Brain pericyte (primary cell): Measurements from ENCODE around the gene LIN28A.
A peak's percentile ranks its signal among the peaks of the same experiment; 100 is the strongest.
"Not testable (repeated sequence)": the region's sequence is repeated elsewhere in the genome, so short reads cannot be mapped to it uniquely, and the experiment has no call there.

ENCODE experiments used
- DNase-seq: peaks from one replicate; pipeline ENCODE4 v3.0.0-alpha.2; 2012; ENCODE audit warnings: low read depth, low spot score

Gene LIN28A, protein sequence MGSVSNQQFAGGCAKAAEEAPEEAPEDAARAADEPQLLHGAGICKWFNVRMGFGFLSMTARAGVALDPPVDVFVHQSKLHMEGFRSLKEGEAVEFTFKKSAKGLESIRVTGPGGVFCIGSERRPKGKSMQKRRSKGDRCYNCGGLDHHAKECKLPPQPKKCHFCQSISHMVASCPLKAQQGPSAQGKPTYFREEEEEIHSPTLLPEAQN

DNA sequence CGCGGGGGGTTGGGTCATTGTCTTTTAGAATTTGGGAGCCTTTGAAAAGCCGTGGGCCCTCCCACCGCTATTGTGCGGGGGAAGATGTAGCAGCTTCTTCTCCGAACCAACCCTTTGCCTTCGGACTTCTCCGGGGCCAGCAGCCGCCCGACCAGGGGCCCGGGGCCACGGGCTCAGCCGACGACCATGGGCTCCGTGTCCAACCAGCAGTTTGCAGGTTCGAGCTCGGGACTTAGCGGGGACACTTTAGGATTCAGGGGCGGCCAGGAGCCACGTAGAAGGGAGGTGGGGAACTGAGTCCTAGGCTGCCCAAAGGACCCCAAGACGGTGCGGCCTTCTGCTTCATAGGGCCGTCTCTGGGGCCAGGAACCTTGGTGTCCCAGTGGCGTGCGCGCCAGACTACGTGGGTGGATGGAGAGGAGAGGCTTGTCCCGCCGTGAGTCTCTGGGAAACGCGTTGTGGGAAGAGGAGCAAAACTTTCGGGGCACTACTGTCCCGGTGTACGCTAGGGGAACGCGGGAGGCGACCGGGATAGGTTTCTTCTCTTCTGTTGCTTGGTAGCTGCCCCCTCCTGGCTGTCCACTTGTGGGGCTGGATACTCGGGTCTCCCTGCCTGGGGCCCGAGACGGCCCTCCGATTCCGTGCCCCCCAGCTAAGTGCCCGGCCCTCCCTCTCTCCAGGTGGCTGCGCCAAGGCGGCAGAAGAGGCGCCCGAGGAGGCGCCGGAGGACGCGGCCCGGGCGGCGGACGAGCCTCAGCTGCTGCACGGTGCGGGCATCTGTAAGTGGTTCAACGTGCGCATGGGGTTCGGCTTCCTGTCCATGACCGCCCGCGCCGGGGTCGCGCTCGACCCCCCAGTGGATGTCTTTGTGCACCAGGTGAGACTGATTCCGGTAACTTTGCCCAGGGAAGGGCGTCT, at the start of gene LIN28A:
LIN28A (plus strand) TSS at position 112 of the 918 bp plus-strand sequence; CDS start at position 187, 75 bp downstream.
- no peak for DNase-seq

DNA sequence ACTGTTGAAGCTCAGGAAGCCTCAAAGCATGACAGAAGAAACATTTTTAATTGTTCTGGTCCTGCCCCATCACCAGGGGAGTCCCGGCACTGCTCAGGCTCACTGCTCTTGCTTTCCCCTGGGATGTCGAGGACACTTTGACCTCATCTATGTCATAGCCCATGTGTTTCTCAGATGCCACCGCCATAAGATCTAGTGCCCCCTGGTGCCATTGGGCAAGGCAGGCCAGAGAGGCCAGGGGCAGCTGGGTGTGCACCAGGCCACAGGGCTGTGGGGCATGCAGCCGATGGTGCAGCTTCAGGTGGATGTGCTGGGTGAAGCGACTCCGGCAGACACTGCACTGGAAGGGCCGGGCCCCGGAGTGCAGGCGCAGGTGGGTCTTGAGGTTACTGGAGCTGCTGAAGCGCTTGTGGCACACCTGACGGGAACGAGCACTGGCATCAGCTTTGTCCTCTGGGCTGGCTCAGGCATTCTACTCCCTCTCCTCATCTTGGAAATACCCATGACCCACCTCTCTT, 49.0 kb upstream of the LIN28A start:
- DNase-seq: no peak

DNA sequence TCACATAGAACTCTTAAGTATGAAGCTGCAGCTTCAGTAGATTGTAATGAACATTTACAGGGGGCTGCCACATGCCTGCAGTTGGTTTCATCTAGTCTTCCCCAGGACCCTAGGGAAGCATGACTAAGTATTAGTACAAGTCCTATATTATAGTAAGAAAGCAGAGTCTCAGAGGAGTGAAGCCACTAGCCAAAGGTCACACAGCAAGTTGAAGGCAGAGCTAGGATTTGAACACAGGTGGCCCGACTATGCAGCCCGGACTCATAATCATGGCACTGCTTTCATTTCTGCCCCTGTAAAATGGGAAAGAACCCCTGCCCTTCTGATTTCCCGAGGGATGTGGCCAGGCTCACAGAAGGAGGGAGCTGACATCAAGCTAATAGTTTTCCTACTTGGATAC, 48.3 kb upstream of the LIN28A start:
- DNase-seq: no peak

DNA sequence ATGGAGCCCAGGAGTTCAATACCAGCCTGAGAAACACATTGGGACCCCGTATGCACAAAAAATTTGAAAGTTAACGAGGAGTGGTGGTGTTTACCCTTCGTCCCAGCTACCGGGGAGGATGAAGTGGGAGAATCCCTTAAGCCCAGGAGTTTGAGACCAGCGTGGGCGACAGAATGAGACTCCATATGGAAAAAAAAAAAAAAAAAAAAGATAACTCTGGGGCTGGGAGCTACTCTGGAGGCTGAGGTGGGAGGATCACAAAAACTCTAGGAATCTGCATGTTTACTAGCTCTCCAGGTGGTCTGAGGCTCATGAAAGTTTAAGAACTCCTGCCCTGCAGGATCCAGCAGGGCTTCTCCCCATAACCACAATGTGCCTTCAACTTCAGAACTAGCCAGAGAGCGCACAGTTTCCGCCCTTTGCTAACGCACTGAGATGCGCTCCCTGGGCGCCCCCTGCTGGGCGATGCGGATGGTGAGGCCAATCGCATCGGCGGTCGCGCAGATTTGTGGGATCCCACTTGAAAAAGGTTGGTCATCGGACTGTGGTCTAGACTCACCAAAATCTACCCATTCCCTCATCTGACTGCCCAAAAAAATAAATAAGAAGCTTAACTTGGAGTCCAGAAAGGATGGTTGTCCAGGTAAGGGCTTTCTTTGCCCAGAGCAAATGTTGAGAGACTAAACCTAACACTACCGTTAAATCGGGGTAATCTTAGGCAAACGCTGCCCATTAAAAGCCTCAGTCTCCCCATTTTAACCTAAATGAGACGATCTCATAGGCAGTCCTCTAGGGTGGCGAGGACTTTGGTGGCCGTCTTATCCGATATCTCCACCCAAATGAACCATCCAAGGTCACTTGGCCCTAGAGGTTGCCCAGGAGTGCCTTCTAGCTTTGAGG, 46.8 kb upstream of the LIN28A start:
- DNase-seq: no peak

DNA sequence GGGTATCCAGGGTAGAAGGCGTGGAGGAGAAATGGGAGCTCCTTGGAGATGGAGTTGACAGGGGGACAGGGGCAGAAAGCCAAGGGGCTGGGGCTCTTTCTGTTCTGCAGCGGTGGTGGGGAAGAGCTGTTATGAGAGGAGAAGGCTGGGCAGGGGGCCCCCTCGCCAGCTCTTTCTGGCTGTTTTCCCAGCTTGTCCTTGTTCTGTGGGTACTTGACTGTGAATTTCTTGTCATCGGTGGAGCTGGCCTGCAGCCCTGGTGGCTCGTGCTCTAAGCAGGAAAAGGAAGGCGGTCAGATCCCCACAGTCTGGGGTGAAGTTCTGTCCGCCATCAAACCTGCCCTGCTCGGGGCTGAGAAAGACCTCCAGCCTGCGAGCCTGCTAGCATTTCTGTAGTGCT, 45.7 kb upstream of the LIN28A start:
- no peak for DNase-seq

DNA sequence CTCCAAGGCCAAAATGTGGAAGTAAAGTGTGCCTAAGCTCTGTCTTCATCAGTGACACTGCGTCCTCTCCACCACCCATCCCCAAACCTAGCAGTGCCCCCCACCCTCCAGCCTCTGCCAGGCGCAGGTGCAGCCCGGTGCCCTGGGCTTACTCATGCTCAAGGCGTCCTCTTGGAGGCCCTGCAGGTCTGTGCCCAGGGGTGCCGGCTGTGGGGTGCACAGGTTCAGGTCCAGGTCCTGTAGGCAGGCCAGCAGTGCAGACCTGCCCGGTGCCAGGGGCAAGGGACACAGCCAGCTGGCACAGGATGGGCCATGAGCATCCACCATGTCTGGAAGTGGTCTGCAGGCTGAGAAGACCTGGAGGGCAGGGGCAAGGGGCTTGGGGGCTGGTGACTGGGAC, 43.2 kb upstream of the LIN28A start:
- no peak for DNase-seq

DNA sequence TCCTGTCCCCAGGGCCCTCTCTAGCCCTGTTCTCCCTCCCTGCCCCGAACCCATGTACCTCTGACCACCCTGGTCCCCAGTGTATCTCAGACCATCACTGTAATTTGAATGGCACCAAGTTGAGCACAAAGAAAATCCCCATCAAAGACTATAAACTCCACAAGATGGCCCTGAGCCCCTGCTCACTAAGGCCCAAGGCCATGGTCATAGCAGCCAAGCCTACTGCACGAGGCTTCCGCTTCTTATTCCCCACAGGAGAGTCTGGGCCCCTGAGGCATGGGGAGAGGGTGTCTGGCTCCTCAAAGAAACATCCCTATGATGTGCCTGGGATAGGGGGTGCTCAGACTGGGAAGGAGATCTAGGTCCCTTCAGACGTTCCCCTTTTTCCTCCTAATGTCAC, 42.6 kb upstream of the LIN28A start:
- DNase-seq: no peak

DNA sequence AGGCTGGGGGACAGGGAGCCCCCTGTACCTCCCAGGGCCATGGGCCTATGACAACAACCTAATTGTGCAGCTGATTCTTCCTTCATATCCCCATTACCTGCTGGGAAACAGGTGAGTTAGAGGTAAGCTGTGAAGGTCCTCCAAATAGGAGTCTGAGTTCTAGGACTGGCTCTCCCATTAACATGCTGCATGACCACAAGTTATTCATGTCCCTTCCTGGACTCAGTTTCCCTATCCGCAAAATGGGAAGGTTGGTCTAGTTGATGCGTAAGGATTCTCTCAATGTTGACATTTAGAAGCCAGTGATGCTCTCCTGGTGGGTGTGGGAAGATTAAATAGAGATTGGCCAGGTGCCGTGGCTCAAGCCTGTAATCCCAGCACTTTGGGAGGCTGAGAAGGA, 42.1 kb upstream of the LIN28A start:
- no peak for DNase-seq

DNA sequence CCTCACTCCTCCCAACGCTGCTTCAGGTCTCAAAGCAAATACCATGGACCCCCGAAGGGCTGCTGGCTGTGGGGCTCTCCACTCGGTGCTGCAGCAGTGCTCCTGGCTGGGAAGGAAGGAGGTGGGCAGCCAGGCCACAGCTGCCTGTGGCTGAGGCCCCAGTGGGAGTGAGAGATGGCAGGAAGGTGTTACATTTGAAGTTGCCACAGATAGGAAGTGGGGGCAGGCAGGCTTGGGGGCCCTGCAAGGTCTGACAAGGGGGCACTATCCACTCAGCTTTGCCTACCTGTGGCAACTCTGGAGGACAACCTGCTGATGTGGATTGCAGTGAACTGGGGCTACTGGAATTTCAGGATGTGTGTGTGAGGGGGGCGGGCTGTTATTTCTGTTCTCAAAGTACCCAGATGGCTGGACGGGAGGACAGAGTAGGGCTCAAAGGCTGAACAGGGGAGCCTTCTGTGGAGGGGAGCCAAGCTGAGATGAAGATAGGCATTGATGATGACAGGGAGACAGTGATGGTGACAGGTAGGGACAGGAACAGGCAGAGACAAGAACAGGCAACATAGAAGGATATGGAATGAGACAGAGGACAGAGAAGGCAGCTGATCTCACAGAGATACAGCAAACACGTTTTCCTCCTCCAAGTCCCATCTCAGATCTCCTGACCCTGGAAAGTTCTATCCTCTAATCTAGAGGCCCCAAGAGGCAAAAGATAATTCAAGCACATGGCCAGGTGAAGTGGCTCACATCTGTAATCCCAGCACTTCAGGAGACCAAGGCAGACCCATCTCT, 39.8 kb upstream of the LIN28A start:
- DNase-seq: no peak

DNA sequence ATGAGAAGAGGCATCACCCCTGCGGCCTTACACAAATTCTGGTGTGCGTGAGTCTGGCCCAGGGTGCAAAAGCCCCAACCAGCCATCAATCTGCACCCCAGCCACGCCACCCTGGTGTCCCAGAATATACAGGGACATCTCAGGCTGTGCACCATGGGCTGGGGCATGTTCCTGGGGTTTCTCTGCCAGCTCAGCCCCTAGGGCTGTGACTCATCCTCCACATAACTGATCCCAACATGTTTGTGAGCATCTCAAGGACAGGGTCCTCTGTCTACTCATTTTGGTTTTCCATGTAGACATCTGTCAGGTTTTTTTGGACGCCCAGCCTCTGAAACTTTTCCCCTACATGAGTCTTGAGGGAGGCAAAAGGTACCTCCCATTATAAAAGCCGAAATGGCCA, 38.6 kb upstream of the LIN28A start:
- DNase-seq: no peak

DNA sequence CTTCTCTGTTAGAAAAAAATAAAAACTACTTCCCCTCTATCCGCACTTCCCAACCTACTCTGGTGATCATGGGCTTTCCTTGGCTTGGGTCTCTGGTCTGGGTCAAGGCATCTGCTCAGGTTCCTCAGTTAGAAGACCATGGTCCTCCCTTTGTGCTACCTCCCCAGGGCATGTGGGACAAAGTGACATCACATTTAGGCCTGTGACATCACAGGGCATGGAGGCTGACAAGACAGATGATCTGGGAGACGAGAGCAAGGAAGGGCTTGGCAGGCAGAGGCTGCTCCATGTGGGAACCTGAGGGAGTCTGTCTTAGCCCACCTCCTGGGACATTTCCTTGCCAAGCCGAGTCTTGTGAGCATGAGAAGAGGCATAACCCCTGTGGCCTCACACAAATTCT, 38.0 kb upstream of the LIN28A start, which contains the start of gene ZNF683:
ZNF683 (minus strand) TSS at position 140 of the 400 bp plus-strand sequence. CDS start 4,179 bp downstream, outside the sequence.
- DNase-seq: not testable (repeated sequence)

DNA sequence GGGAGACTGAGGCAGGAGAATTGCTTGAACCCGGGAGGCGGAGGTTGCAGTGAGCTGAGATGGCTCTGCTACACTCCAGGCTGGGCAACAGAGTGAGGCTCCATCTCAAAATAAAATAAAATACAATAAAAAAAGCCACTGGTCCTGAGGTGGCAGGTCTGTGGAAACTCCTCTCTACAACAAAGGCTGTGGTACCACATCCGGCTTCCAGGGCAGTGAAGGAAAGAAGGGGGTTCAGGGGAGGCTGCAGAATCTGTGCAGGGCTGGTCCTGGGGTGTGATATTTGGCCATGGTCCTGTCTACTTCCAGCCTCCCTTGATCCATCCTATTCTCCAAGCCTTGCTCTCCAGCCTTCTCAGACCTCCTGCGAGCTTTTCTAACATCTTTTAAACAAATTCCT, 37.3 kb upstream of the LIN28A start:
- DNase-seq: no peak

DNA sequence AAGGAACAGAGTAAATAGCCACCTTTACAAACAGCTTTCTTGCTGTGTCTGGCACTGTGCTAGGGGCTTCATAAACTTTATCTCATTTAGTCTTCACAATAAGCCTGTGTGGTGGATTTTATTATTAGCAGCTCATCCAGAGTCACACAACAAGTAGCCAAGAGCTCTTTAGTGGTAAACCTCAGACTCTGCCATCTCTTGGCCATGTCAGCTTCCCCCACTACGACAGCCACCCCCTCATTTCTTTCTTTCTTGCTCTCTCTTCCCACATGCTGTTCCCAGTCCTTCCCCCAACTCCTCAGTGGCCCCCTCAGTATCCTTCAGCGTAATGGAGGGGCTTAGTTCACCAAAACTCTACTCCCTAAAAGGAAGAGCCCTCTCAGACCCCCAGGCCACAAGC, 36.8 kb upstream of the LIN28A start:
- no peak for DNase-seq

DNA sequence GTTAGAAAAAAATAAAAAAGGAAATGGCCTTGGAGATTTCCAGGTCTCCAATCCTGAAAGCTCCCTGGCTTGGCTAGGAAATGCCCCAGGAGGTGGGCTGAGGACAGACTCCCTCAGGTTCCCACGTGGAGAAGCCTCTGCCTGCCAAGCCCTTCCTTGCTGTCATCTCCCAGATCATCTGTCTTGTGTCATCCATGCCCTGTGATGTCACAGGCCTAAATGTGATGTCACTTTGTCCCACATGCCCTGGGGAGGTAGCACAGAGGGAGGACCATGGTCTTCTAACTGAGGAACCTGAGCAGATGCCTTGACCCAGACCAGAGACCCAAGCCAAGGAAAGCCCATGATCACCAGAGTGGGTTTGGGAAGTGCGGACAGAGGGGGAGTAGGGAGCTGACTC, 36.3 kb upstream of the LIN28A start:
- not testable (repeated sequence) for DNase-seq

DNA sequence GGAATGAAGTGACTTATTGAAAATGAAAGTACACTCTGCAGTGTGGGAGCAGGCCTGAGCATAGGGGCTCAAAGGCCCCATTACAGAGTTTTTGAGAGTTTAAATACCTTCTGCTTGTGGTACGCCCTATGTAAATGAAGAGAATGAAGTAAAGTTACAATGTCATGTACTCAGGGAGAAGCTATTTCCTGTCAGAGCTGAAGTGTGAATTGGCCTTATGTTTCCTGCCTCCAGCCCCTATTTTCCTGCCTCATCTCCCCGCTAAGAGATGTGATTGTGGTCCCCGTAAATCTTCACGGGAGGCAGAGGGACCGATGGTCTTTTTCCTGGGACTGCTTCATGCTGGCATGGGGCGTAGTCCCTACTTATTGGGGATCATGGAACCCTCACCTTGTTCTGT, 35.5 kb upstream of the LIN28A start:
- DNase-seq: no peak

DNA sequence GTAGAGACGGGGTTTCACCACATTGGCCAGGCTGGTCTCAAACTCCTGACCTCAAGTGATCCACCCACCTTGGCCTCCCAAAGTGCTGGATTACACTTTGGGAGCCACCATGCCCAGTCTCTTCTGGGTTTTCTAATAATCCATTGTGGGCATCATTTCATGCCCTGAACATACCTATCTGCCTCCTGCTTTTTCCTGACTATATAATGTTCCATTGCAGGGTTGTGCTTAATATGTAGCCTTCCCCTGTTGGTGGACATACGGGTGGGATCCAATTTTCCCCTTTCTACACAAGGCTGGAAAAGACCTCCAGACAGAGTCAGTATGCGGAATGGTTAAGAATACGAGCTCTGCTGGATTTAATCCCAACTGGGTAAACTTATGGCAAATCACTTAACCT, 34.6 kb upstream of the LIN28A start:
- DNase-seq: no peak

DNA sequence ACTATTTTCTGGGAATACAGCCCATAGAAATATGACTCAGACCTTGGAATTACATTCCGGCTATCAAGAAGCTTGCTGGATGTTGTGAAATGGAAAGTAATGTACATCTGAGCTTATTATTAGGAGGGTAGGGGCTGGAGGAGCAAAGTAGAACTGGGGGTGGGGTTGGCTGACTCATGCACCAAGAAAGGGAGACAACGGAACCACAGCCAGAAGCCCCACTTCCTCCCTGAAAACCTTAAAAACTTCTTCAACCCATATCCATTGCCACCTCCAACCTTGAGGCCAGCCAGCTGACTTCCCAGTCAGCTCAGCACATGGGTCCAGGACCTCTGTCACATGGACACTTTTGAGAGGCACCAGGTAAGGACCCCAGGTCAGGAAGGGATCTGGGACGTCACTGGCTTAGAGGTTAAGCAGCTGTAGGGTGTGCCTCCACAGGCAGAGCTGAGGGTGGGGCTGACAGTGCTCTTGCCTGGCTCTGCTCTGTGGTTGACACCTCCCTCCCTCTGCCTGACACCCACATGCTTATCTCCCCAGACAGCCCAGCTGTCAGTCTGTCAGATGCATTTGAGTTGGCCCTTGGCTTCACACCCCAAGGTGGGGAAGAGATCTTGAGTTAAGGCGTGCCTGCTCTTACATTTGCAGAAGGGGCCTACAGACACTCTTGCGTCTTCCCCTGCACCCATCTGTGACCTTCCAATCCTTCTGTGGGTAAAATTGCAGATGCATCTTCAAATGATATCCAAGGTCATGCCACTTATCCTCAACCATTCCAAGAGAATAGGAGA, 32.3 kb upstream of the LIN28A start:
- DNase-seq: peak; percentile 21

DNA sequence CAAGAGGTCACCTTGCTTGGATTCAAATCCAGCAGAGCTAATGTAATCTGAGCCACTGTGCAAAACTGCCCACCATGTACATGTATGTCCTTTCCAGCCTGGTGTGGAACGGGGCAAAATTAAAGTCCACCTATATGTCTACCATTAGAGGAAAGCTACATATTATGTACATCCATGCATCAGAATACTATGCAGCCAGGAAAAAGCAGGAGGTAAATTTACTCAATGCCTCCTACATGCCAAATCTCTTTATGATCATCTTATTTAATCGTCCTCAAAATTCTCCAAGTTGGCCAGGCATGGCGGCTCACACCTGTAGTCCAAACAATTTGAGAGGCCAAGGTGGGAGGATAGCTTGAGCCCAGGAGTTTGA, 31.8 kb upstream of the LIN28A start:
- no peak for DNase-seq

DNA sequence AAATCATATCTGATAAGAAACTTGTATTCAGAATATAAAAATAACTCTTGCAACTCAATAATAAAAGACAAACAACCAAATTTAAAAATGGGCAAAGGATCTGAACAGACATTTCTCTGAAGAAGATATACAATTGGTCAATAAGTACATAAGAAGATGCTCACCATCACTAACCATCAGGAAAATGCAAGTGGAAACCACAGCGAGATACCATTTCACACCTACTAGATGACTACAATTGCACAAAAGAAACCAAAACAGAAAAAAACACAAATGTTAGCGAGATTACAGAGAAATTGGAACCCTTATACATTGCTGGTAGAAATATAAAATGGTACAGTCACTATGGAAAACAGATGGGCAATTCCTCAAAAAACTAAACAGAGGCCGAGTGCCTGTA, 26.5 kb upstream of the LIN28A start:
- DNase-seq: no peak

DNA sequence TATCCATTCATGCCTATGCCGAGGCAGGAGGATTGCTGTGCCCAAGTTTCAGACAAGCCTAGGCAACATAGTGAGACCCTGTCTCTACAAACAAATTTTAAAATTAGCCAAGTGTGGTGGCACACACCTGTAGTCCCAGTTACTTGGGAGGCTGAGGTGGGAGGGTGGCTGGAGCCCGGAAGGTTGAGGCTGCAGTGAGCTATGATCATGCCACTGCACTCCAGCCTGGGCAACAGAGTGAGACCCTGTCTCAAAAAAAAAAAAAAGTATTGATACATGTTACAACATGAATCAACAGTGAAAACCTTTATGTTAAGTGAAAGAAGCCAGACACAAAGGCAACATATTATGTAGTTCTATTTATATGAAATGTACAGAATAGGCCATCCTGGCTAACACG, 25.6 kb upstream of the LIN28A start:
- not testable (repeated sequence) for DNase-seq
